SK-N-SH (cell line): ENCODE results near the gene ARAP1.

ENCODE experiments used
- TAF1 ChIP-seq: IDR thresholded peaks from 2 replicates; pipeline ENCODE4 v1.6.1; 2012; ENCODE audit warnings: low read depth, mild to moderate bottlenecking, low read length, moderate library complexity, borderline replicate concordance
- TF ChIP-seq, protein P1 (sequence below): fragments of 200-600 bp; sonication (generic); IDR thresholded peaks from 2 replicates; pipeline ENCODE4 v1.6.1; 2017; ENCODE audit warnings: antibody characterized with exemption, mild to moderate bottlenecking, moderate library complexity

DNA sequence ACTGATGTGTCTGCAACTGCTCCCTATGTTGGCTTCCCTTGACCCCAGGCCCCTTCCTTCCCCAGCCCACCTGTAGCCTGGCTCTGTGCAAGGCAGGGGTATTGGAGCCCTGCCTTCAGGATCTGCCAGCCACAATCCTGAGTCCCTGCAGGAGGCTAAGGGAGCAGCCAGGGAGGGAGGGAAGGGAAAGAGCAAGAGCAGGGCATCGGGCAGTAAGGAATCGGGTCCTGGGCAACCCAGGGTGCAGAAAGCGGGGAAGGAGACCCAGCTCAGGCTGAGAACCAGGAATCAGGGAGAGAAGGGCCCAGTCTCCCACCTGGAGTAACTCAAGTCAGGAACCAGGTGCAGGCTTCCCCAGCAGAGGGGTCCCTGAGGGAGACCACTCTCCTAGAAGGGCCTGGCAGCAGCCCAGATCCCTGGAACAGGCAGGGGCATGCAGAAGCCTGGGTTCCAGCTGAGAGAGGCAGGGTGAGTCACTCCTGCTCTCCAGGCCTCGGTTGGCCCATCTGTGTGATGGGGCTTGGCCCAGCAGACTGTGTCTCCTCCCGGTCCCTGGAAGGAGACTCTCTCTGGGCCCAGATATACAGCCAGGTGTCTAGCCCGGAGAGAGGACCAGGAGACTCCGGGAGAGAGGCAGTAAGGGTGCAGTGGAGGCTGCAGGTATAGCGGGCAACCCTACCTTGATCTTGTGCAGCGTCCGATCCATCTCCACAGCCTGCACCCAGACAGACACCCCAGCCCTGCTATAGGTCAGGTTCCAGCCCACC, 28.3 kb upstream of the ARAP1 start:
- TF ChIP-seq TAF1, result no peak
- TF ChIP-seq, protein P1, sequence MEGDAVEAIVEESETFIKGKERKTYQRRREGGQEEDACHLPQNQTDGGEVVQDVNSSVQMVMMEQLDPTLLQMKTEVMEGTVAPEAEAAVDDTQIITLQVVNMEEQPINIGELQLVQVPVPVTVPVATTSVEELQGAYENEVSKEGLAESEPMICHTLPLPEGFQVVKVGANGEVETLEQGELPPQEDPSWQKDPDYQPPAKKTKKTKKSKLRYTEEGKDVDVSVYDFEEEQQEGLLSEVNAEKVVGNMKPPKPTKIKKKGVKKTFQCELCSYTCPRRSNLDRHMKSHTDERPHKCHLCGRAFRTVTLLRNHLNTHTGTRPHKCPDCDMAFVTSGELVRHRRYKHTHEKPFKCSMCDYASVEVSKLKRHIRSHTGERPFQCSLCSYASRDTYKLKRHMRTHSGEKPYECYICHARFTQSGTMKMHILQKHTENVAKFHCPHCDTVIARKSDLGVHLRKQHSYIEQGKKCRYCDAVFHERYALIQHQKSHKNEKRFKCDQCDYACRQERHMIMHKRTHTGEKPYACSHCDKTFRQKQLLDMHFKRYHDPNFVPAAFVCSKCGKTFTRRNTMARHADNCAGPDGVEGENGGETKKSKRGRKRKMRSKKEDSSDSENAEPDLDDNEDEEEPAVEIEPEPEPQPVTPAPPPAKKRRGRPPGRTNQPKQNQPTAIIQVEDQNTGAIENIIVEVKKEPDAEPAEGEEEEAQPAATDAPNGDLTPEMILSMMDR, result no peak
